ENCODE data around the gene ERCC5.

The ERCC5 gene

DNA sequence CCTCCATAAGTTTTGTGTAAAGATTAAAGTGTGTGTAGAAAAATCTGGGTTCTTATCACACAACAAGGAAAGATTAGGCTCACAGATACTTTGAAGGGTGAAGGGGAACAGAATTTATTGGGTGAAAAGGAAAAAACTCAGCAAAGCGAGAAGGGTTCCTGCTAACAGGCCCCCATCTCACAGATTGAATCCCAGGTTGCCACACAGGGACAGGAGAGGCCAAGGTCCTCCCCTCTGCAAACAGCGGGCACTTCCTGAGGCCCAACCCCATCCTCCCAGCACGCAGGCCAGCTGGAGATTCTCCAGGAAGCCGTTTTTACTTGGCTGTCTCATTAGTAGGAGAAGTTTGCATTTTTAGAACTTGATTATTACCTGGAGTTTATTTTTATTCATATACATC lies 15.2 kb upstream of the ERCC5 start:
- no peak for TF ChIP-seq CTCF (IDR thresholded peaks at IDR 0.05; ENCODE audit: insufficient read depth, low read length, poor library complexity, severe bottlenecking)
- DNase-seq (ENCODE audit: extremely low read depth, insufficient read length): no peak
- H3K4me3 ChIP-seq (replicated peaks; ENCODE audit: low read depth, low read length): no peak overlapping the region
- no peaks in the 10 kb centered on the region; the same call in none of the 2 replicates for H3K36me3 ChIP-seq (ENCODE audit: control insufficient read depth, insufficient read depth, low read length)
- H3K27me3 ChIP-seq (replicated peaks; ENCODE audit: control insufficient read depth, insufficient read depth, low read length): no peaks in the 10 kb centered on the region

DNA sequence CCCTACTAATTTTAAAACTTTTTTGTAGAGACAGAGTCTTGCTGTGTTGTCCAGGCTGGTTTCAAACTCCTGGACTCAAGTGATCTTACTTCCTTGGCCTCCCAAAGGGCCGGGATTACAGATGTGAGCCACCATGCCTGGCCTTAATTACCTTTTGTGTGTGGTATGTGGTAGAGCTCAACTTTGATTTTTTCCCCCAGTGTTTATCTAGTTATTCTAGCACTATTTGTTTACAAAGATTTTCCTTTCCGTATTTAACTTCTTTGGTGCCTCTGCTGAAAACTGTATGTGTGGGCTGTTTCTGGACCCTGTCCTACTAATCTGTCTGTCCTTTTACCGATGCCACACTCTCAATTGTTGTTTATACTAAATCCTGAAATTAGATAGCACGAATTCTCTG lies 9.4 kb upstream of the ERCC5 start:
- TF ChIP-seq CTCF (IDR thresholded peaks at IDR 0.05; ENCODE audit: insufficient read depth, low read length, poor library complexity, severe bottlenecking): no peak

DNA sequence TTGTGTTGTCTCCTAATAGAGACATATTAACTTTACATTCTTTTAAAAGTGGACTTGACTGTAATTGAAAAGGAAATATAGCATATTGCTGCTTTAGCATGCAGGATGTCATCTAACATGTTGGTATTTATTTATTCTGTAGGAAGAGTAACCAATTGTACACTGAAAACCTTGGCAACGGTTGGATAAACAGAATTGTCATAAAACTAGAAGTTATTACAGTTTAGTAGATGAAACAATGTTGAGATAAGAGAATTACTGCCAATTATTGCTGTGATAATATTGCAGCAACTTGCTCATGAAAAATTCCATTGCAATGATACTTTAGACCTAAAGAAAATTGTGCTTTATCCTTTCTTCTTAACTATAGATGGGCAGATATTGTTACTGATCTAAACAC lies 7.6 kb upstream of the ERCC5 start:
- no peak for DNase-seq (ENCODE audit: extremely low read depth, insufficient read length)
- TF ChIP-seq CTCF (IDR thresholded peaks at IDR 0.05; ENCODE audit: insufficient read depth, low read length, poor library complexity, severe bottlenecking): no peak
- H3K27me3 ChIP-seq (replicated peaks; ENCODE audit: control insufficient read depth, insufficient read depth, low read length): no peaks in the 10 kb centered on the region
- H3K4me3 ChIP-seq (replicated peaks; ENCODE audit: low read depth, low read length): no peak overlapping the region
- H3K36me3 ChIP-seq (ENCODE audit: control insufficient read depth, insufficient read depth, low read length): no peaks in the 10 kb centered on the region

More for the DNA sequence above, 9.4 kb upstream of the ERCC5 start:
- no peak for DNase-seq (ENCODE audit: extremely low read depth, insufficient read length)
- no peak overlapping the region for H3K4me3 ChIP-seq (replicated peaks; ENCODE audit: low read depth, low read length)
- no peaks in the 10 kb centered on the region for H3K27me3 ChIP-seq (replicated peaks; ENCODE audit: control insufficient read depth, insufficient read depth, low read length)
- H3K36me3 ChIP-seq (ENCODE audit: control insufficient read depth, insufficient read depth, low read length): no peaks in the 10 kb centered on the region

DNA sequence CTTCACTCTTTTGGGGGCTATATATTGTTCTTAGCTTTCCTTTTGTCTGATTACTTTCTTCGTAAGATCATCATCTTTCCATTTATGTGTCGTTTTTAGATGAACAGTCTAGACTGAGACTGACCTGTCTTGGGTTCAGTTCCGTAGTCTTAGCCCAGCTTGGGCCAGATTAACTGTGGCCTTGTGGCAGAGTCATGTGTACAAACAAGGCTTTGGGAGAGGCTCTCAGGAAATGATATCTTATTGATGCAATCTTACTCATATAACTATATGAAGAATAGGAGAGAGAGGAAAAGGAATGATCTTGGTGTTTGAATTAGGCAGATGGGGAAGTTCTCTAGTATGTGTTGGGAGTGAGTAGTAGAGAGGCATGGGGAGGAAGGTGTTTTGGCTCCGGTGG lies 6.8 kb upstream of the ERCC5 start:
- Histone ChIP-seq H3K36me3 (ENCODE audit: control insufficient read depth, insufficient read depth, low read length) (no peaks in the 10 kb centered on the region; the same call in 1 of the 2 replicates), H3K4me3 (replicated peaks; ENCODE audit: low read depth, low read length) (no peak overlapping the region), H3K27me3 (replicated peaks; ENCODE audit: control insufficient read depth, insufficient read depth, low read length) (no peaks in the 10 kb centered on the region)
- no peak for DNase-seq (ENCODE audit: extremely low read depth, insufficient read length)
- TF ChIP-seq CTCF (IDR thresholded peaks at IDR 0.05; ENCODE audit: insufficient read depth, low read length, poor library complexity, severe bottlenecking): no peak

DNA sequence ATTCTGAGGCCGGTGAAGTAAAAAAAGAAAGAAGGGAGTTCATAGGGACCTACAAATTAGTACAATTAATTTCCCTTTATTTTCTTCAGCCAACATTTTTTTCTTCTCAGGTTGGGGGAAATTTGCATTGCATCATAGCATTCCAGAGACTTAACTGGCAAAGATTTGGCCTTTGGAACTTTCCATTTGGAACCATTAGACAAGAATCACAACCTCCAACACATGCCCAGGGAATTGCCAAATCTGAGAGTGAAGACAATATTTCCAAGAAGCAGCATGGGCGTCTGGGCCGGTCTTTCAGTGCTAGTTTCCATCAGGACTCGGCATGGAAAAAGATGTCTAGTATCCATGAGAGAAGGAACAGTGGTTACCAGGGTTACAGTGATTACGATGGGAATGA lies 6.4 kb upstream of the ERCC5 start:
- no peak for DNase-seq (ENCODE audit: extremely low read depth, insufficient read length)
- TF ChIP-seq CTCF (IDR thresholded peaks at IDR 0.05; ENCODE audit: insufficient read depth, low read length, poor library complexity, severe bottlenecking): no peak
- Histone ChIP-seq H3K27me3 (replicated peaks; ENCODE audit: control insufficient read depth, insufficient read depth, low read length) (no peaks in the 10 kb centered on the region), H3K36me3 (ENCODE audit: control insufficient read depth, insufficient read depth, low read length) (no peaks in the 10 kb centered on the region; the same call in 1 of the 2 replicates), H3K4me3 (replicated peaks; ENCODE audit: low read depth, low read length) (no peak overlapping the region)

GRCh38 chr13:102845289-102845629 lies 573 bp upstream of the ERCC5 start:
- TF ChIP-seq CTCF (IDR thresholded peaks at IDR 0.05; ENCODE audit: insufficient read depth, low read length, poor library complexity, severe bottlenecking): no peak
- DNase-seq (ENCODE audit: extremely low read depth, insufficient read length): no peak

More at GRCh38 chr13:102845289-102845629, 573 bp upstream of the ERCC5 start:
- Histone ChIP-seq H3K27me3 (replicated peaks; ENCODE audit: control insufficient read depth, insufficient read depth, low read length) (no peaks in the 10 kb centered on the region), H3K4me3 (replicated peaks; ENCODE audit: low read depth, low read length) (peak overlapping the region; percentile 87), H3K36me3 (ENCODE audit: control insufficient read depth, insufficient read depth, low read length) (no peaks in the 10 kb centered on the region; the same call in 1 of the 2 replicates)

Data from GM06990 (cell line).